GM23338 (cell line): ENCODE results near the gene FOXK2. TPM values are rescaled to one million over a fixed set of nuclear protein-coding genes. Genes with fewer than 3 reads are reported as not detected.

ENCODE experiments used
- ATAC-seq: fragments of 200-7000 bp; cut with Tn5 transposase; 3 replicates; pipeline ENCODE4 v1.9.1; 2020
- DNase-seq: peaks from one replicate; pipeline ENCODE4 v3.0.0-alpha.2; 2015; ENCODE audit warnings: low spot score
- H2AFZ ChIP-seq: fragments of 200-600 bp; sonication (generic); 2 replicates; pipeline ENCODE4 v1.8.0; 2016; ENCODE audit warnings: antibody characterized with exemption, mild to moderate bottlenecking, moderate library complexity
- H3F3A ChIP-seq: fragments of 200-600 bp; sonication (generic); replicated peaks from 2 replicates; pipeline ENCODE4 v1.8.0; 2017; ENCODE audit warnings: antibody characterized with exemption, mixed run types, low read depth
- H3K27ac ChIP-seq: fragments of 200-600 bp; sonication (generic); 2 replicates; pipeline ENCODE4 v1.6.1; 2016; ENCODE audit warnings: low read depth
- H3K27me3 ChIP-seq: fragments of 200-600 bp; sonication (generic); 2 replicates; pipeline ENCODE4 v1.8.0; 2016; ENCODE audit warnings: mild to moderate bottlenecking, mixed run types, moderate library complexity; ENCODE audit not compliant: insufficient read depth
- H3K36me3 ChIP-seq: fragments of 200-600 bp; sonication (generic); 2 replicates; pipeline ENCODE4 v1.8.0; 2016; ENCODE audit warnings: mild to moderate bottlenecking; ENCODE audit not compliant: insufficient read depth
- H3K4me1 ChIP-seq: fragments of 200-600 bp; sonication (generic); 2 replicates; pipeline ENCODE4 v1.8.0; 2016; ENCODE audit warnings: mild to moderate bottlenecking, moderate library complexity; ENCODE audit not compliant: insufficient read depth
- H3K4me2 ChIP-seq: fragments of 200-600 bp; sonication (generic); 2 replicates; pipeline ENCODE4 v1.7.1; 2017; ENCODE audit warnings: mixed run types
- H3K4me3 ChIP-seq: fragments of 200-600 bp; sonication (generic); 2 replicates; pipeline ENCODE4 v1.6.1; 2016; ENCODE audit warnings: mixed run types
- H3K79me2 ChIP-seq: fragments of 200-600 bp; sonication (generic); replicated peaks from 2 replicates; pipeline ENCODE4 v1.8.0; 2017; ENCODE audit warnings: mild to moderate bottlenecking; ENCODE audit not compliant: insufficient read depth
- H3K9me2 ChIP-seq: fragments of 200-600 bp; sonication (generic); 2 replicates; pipeline ENCODE4 v1.8.0; 2017; ENCODE audit not compliant: insufficient read depth
- H4K20me1 ChIP-seq: fragments of 200-600 bp; sonication (generic); replicated peaks from 2 replicates; pipeline ENCODE4 v1.8.0; 2017; ENCODE audit warnings: mild to moderate bottlenecking; ENCODE audit not compliant: insufficient read depth
- H3K27ac Mint-ChIP-seq: 2 replicates; pipeline ENCODE4 v1.8.0; 2020; ENCODE audit warnings: inconsistent platforms, mild to moderate bottlenecking, moderate library complexity, mixed read lengths
- H3K27me3 Mint-ChIP-seq: 3 replicates; pipeline ENCODE4 v1.8.0; 2022; ENCODE audit warnings: low read depth, mild to moderate bottlenecking, moderate library complexity, mixed read lengths, inconsistent platforms; ENCODE audit not compliant: insufficient read depth, poor library complexity
- H3K36me3 Mint-ChIP-seq: 3 replicates; pipeline ENCODE4 v1.8.0; 2021; ENCODE audit warnings: low read depth, mild to moderate bottlenecking, inconsistent platforms, moderate library complexity, mixed read lengths
- H3K4me1 Mint-ChIP-seq: 3 replicates; pipeline ENCODE4 v1.8.0; 2020; ENCODE audit warnings: mild to moderate bottlenecking, inconsistent platforms, mixed read lengths
- H3K4me3 Mint-ChIP-seq: 3 replicates; pipeline ENCODE4 v1.8.0; 2021; ENCODE audit warnings: moderate library complexity, mild to moderate bottlenecking, inconsistent platforms, mixed read lengths
- H3K9me3 Mint-ChIP-seq: 3 replicates; pipeline ENCODE4 v1.8.0; 2020; ENCODE audit warnings: moderate library complexity, mild to moderate bottlenecking, inconsistent platforms, mixed read lengths
- CTCF ChIP-seq, 2 experiments: fragments of 200-600 bp in 1 of 2; sonication (generic) in 1 of 2; conservative IDR thresholded peaks; 2 replicates each; pipeline versions ENCODE4 v1.5.1 to v1.6.1; 2016 to 2017; ENCODE audit warnings: antibody characterized with exemption in 2 of 2, low read depth in 2 of 2, mild to moderate bottlenecking in 2 of 2, moderate library complexity in 1 of 2
- ETS1 ChIP-seq: IDR thresholded peaks from 2 replicates; pipeline ENCODE4 v1.6.1; 2016; ENCODE audit warnings: antibody characterized with exemption
- JUNB ChIP-seq: IDR thresholded peaks from one replicate; pipeline ENCODE4 v1.6.1; 2016; ENCODE audit warnings: antibody characterized with exemption; ENCODE audit not compliant: unreplicated experiment
- REST ChIP-seq: IDR thresholded peaks from one replicate; pipeline ENCODE4 v1.6.1; 2018; ENCODE audit warnings: antibody characterized with exemption; ENCODE audit not compliant: unreplicated experiment
- STAT1 ChIP-seq: IDR thresholded peaks from one replicate; pipeline ENCODE4 v1.6.1; 2016; ENCODE audit warnings: antibody characterized with exemption; ENCODE audit not compliant: unreplicated experiment
- ZNF114 ChIP-seq: fragments of 250-450 bp; sonication (Bioruptor Pico); IDR thresholded peaks from 2 replicates; pipeline ENCODE4 v1.5.0; 2020; ENCODE audit warnings: mild to moderate bottlenecking, moderate library complexity
- polyA plus RNA-seq: library from polyadenylated mRNA; unstranded; fragments of >200 nt; fragmentation: Nextera tagmentation; extraction: Ambion mirVana; gene quantifications from 2 replicates; pipeline ENCODE4 v1.2.1, GENCODE V29; 2016
- total RNA-seq: library from RNA; depleted of rRNA; stranded (reverse); fragments of >200 nt; shearing (Covaris generic); gene quantifications from 2 replicates; pipeline ENCODE4 v1.2.3, GENCODE V29; 2014
- TF ChIP-seq, protein P1 (sequence below): fragments of 250-450 bp; sonication (Bioruptor Pico); IDR thresholded peaks from 2 replicates; pipeline ENCODE4 v1.5.0; 2020; ENCODE audit warnings: mild to moderate bottlenecking, moderate library complexity

Gene FOXK2
- total and polyA plus RNA-seq, 2 experiments from 2014 or later, result 12.3 to 66.0 TPM

- H3K36me3 Mint-ChIP-seq, result peaks cover 41% of the 10 kb centered on the region
- Histone ChIP-seq H3K4me2 (no peak overlapping the region), H3F3A (no peaks in the 10 kb centered on the region), H4K20me1 (peaks cover 39% of the 10 kb centered on the region), H3K27ac (no peak overlapping the region), H2AFZ (no peak overlapping the region), H3K4me3 (no peak overlapping the region), H3K9me2 (no peaks in the 10 kb centered on the region), H3K4me1 (no peaks in the 10 kb centered on the region), H3K36me3 (no peaks in the 10 kb centered on the region; the same call in none of the 2 replicates), H3K27me3 (no peaks in the 10 kb centered on the region), H3K79me2 (peaks cover 80% of the 10 kb centered on the region)
- DNase-seq (no peak), ATAC-seq (no peak)
- H3K9me3 Mint-ChIP-seq, result peaks cover 3% of the 10 kb centered on the region; the same call in 2 of the 3 replicates
- H3K27ac Mint-ChIP-seq, result no peak overlapping the region
- no peak overlapping the region for H3K4me3 Mint-ChIP-seq
- H3K27me3 Mint-ChIP-seq, result peaks cover under 1% of the 10 kb centered on the region
- H3K4me1 Mint-ChIP-seq, result no peaks in the 10 kb centered on the region
- no peak for TF ChIP-seq ETS1
Observed at GRCh38 chr17:82632451-82632850, 112.9 kb downstream of the FOXK2 start.

- Histone ChIP-seq H3K79me2 (peaks cover 87% of the 10 kb centered on the region), H3F3A (no peaks in the 10 kb centered on the region), H3K4me2 (no peak overlapping the region), H3K4me3 (no peak overlapping the region), H2AFZ (no peak overlapping the region), H3K36me3 (no peaks in the 10 kb centered on the region; the same call in 1 of the 2 replicates), H3K9me2 (no peaks in the 10 kb centered on the region), H3K27me3 (no peaks in the 10 kb centered on the region), H4K20me1 (peaks cover 40% of the 10 kb centered on the region), H3K27ac (no peak overlapping the region), H3K4me1 (no peaks in the 10 kb centered on the region)
- H3K9me3 Mint-ChIP-seq, result peaks cover 3% of the 10 kb centered on the region; the same call in 2 of the 3 replicates
- no peak overlapping the region for H3K27ac Mint-ChIP-seq
- no peaks in the 10 kb centered on the region for H3K27me3 Mint-ChIP-seq
- H3K4me3 Mint-ChIP-seq, result no peak overlapping the region
- H3K4me1 Mint-ChIP-seq, result no peaks in the 10 kb centered on the region
- no peak for ATAC-seq
- DNase-seq, result no peak
- H3K36me3 Mint-ChIP-seq, result peaks cover 38% of the 10 kb centered on the region
- TF ChIP-seq, protein P1, sequence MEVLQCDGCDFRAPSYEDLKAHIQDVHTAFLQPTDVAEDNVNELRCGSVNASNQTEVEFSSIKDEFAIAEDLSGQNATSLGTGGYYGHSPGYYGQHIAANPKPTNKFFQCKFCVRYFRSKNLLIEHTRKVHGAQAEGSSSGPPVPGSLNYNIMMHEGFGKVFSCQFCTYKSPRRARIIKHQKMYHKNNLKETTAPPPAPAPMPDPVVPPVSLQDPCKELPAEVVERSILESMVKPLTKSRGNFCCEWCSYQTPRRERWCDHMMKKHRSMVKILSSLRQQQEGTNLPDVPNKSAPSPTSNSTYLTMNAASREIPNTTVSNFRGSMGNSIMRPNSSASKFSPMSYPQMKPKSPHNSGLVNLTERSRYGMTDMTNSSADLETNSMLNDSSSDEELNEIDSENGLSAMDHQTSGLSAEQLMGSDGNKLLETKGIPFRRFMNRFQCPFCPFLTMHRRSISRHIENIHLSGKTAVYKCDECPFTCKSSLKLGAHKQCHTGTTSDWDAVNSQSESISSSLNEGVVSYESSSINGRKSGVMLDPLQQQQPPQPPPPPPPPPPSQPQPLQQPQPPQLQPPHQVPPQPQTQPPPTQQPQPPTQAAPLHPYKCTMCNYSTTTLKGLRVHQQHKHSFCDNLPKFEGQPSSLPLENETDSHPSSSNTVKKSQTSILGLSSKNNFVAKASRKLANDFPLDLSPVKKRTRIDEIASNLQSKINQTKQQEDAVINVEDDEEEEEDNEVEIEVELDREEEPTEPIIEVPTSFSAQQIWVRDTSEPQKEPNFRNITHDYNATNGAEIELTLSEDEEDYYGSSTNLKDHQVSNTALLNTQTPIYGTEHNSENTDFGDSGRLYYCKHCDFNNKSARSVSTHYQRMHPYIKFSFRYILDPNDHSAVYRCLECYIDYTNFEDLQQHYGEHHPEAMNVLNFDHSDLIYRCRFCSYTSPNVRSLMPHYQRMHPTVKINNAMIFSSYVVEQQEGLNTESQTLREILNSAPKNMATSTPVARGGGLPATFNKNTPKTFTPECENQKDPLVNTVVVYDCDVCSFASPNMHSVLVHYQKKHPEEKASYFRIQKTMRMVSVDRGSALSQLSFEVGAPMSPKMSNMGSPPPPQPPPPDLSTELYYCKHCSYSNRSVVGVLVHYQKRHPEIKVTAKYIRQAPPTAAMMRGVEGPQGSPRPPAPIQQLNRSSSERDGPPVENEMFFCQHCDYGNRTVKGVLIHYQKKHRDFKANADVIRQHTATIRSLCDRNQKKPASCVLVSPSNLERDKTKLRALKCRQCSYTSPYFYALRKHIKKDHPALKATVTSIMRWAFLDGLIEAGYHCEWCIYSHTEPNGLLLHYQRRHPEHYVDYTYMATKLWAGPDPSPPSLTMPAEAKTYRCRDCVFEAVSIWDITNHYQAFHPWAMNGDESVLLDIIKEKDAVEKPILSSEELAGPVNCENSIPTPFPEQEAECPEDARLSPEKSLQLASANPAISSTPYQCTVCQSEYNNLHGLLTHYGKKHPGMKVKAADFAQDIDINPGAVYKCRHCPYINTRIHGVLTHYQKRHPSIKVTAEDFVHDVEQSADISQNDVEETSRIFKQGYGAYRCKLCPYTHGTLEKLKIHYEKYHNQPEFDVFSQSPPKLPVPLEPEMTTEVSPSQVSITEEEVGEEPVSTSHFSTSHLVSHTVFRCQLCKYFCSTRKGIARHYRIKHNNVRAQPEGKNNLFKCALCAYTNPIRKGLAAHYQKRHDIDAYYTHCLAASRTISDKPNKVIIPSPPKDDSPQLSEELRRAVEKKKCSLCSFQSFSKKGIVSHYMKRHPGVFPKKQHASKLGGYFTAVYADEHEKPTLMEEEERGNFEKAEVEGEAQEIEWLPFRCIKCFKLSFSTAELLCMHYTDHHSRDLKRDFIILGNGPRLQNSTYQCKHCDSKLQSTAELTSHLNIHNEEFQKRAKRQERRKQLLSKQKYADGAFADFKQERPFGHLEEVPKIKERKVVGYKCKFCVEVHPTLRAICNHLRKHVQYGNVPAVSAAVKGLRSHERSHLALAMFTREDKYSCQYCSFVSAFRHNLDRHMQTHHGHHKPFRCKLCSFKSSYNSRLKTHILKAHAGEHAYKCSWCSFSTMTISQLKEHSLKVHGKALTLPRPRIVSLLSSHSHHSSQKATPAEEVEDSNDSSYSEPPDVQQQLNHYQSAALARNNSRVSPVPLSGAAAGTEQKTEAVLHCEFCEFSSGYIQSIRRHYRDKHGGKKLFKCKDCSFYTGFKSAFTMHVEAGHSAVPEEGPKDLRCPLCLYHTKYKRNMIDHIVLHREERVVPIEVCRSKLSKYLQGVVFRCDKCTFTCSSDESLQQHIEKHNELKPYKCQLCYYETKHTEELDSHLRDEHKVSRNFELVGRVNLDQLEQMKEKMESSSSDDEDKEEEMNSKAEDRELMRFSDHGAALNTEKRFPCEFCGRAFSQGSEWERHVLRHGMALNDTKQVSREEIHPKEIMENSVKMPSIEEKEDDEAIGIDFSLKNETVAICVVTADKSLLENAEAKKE (CRISPR knock-in tag), result no peak
- TF ChIP-seq JUNB, result no peak
- TF ChIP-seq CTCF (conservative IDR thresholded peaks at IDR 0.05; ENCODE audit: low read depth in 2 of 2), result no peak
- TF ChIP-seq STAT1, result no peak
- TF ChIP-seq ZNF114 (CRISPR knock-in tag), result no peak
- no peak for TF ChIP-seq REST
- TF ChIP-seq ETS1, result no peak
Observed at GRCh38 chr17:82633343-82633742, 113.8 kb downstream of the FOXK2 start.
